ENCODE measurements around the gene CACNA1D. TPM values are rescaled to one million over a fixed set of nuclear protein-coding genes. Genes with fewer than 3 reads are reported as not detected.

Gene CACNA1D
- total RNA-seq, 2 experiments from 2014 or later, result not detected

DNA sequence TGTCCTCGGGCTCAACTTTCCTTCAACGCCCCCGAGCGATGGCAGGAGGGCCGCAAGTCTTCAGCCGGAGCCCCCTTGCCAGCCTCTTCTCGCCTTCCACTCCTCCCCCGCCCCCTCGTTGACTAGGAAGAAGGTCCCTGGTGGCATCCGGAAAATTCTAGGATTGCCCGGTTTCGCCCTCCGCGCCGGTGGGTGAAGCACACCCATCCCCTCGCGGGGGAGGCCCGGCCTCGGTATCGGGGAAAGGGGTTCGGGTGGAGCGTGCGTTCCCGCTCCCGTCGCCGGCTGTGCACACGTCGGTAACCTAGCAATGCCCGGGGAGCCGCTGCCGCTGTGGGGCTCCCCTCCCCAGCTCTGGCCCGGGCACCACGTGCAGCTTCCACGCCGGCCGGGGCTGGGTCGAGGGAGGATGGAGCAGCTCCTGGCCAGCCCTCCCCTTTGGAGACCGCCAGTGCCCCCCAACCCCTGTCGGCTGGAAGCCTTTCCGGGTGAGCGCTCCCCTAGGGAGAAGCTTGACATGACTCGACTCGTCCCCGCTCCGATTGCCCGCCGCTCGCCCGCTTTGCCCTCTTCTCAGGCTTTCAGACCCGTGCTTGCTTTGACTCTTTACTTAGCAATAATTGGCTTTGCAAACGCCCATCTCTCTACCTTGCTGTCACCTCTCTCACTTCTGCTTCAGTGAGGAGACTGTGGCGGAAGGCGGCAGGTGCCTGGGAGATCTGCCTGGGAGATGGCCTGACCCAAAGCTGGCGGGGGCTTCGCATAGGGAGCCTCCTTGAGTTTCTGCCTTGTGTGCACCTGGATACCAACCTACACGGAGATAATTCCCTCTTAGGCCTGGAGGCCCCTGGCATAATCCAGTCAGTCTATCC lies 1.3 kb downstream of the CACNA1D start:
- DNase-seq (peak; percentile 4), ATAC-seq (no peak)
- intact Hi-C loops (cut with micrococcal nuclease), result no loop called here
- Mint-ChIP-seq H3K9me3 (no peaks in the 10 kb centered on the region), H3K36me3 (ENCODE audit: low read depth) (no peaks in the 10 kb centered on the region), H3K27me3 (peaks cover 55% of the 10 kb centered on the region), H3K4me1 (ENCODE audit: low read depth) (peaks cover 11% of the 10 kb centered on the region), H3K27ac (no peak overlapping the region), H3K4me3 (peak overlapping the region; percentile 51)
- ChIA-PET CTCF (no interaction called here), POLR2A (no interaction called here)
- TF ChIP-seq, protein P1, sequence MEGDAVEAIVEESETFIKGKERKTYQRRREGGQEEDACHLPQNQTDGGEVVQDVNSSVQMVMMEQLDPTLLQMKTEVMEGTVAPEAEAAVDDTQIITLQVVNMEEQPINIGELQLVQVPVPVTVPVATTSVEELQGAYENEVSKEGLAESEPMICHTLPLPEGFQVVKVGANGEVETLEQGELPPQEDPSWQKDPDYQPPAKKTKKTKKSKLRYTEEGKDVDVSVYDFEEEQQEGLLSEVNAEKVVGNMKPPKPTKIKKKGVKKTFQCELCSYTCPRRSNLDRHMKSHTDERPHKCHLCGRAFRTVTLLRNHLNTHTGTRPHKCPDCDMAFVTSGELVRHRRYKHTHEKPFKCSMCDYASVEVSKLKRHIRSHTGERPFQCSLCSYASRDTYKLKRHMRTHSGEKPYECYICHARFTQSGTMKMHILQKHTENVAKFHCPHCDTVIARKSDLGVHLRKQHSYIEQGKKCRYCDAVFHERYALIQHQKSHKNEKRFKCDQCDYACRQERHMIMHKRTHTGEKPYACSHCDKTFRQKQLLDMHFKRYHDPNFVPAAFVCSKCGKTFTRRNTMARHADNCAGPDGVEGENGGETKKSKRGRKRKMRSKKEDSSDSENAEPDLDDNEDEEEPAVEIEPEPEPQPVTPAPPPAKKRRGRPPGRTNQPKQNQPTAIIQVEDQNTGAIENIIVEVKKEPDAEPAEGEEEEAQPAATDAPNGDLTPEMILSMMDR (IDR thresholded peaks at IDR 0.05), result no peak

DNA sequence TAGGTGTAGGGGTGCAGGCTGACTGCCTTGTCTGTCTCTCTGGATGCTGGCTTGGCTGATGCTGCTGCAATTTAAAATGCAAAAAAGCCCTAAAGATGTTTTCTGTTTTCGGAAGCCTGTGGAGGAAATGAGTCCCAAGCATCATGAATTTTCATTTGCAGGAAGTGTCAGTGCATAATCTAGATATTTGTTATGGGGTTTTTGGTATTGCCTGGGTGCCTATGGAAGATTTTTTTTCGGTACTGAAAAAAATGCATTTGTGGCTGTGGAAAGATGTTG lies 1.9 kb downstream of the CACNA1D start:
- ATAC-seq, result no peak
- Mint-ChIP-seq H3K4me3 (no peak overlapping the region), H3K36me3 (ENCODE audit: low read depth) (no peaks in the 10 kb centered on the region)

DNA sequence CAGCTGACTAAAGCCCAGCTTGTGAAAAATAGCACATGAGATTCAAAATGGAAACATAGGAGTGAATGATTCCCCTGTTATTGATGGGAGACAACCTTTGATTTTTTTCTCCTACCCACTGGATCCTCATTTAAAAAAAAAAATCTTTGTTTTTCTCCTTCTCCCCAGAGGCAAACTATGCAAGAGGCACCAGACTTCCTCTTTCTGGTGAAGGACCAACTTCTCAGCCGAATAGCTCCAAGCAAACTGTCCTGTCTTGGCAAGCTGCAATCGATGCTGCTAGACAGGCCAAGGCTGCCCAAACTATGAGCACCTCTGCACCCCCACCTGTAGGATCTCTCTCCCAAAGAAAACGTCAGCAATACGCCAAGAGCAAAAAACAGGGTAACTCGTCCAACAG lies 2.6 kb downstream of the CACNA1D start:
- Mint-ChIP-seq H3K36me3 (ENCODE audit: low read depth) (no peaks in the 10 kb centered on the region), H3K4me3 (no peak overlapping the region), H3K27me3 (peaks cover 54% of the 10 kb centered on the region), H3K27ac (no peak overlapping the region), H3K4me1 (ENCODE audit: low read depth) (peaks cover 11% of the 10 kb centered on the region), H3K9me3 (no peaks in the 10 kb centered on the region)
- CTCF ChIA-PET, result no interaction called here
- ATAC-seq (no peak), DNase-seq (no peak)
- POLR2A ChIA-PET, result no interaction called here
- TF ChIP-seq, protein P1 (IDR thresholded peaks at IDR 0.05), result no peak
- intact Hi-C loops (cut with micrococcal nuclease), result no loop called here

More for the DNA sequence above, 1.9 kb downstream of the CACNA1D start:
- DNase-seq, result no peak
- CTCF ChIA-PET, result no interaction called here
- H3K27ac Mint-ChIP-seq, result no peak overlapping the region
- POLR2A ChIA-PET, result no interaction called here
- peaks cover 11% of the 10 kb centered on the region for H3K4me1 Mint-ChIP-seq (ENCODE audit: low read depth)
- TF ChIP-seq, protein P1 (IDR thresholded peaks at IDR 0.05), result no peak
- intact Hi-C loops (cut with micrococcal nuclease), result no loop called here
- peaks cover 60% of the 10 kb centered on the region for H3K27me3 Mint-ChIP-seq
- H3K9me3 Mint-ChIP-seq, result no peaks in the 10 kb centered on the region

DNA sequence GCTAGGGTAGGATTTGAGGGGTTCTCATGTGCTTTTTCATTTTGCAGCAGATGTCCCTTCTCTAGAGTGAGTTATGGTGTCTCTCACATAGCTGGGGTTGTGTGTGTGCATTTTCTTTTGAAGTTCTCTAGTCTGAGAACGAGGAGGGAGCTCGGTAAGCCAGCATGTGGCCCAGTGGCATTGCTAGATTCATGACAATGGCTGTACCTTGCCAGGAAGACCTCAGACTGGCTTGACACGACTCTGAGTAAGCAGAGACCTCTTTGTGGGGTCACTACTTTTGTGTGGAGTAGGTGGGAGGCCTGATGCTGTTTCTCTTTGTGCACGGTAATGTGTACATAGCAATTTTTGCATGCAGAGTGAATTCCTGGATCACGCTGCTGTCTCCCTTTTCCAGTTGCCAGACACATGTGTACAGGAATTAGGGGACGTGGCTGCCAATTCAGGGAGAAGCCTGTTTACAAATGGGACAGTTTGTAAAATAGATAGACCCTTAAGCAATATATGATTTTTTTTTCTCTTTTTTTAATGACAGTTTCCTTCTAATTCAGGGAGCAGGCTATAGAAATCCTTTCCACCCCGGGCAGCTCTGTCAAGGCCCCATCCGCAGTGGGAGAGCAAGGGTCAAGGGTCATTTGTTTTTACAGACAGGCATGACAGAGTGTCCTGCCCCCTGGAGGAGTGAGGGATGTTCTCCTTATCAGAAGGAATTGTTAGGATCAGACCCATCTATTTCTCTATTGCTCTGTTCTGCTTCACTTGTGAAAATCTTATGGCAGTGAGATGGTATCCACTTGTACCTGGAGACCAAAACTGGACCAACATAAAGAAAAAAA lies 4.6 kb downstream of the CACNA1D start:
- Mint-ChIP-seq H3K27me3 (peaks cover 45% of the 10 kb centered on the region), H3K9me3 (no peaks in the 10 kb centered on the region), H3K27ac (no peak overlapping the region), H3K4me1 (ENCODE audit: low read depth) (peaks cover 8% of the 10 kb centered on the region), H3K36me3 (ENCODE audit: low read depth) (no peaks in the 10 kb centered on the region), H3K4me3 (no peak overlapping the region)
- ChIA-PET POLR2A (interaction anchor here (0.6 kb wide), 1 partner anchor 48 kb away, joined by 4 read pairs; no protein-coding TSS in a partner anchor), CTCF (no interaction called here)
- DNase-seq (no peak), ATAC-seq (no peak)
- TF ChIP-seq, protein P1 (IDR thresholded peaks at IDR 0.05), result no peak
- intact Hi-C loops (cut with micrococcal nuclease), result no loop called here

Data from activated CD8-positive, alpha-beta T cell treated with anti-CD3 and anti-CD28 coated beads for 36 hours (primary cell).